Measurements from ENCODE around the gene PTPRE. TPM values are rescaled to one million over a fixed set of nuclear protein-coding genes. Genes with fewer than 3 reads are reported as not detected.

The PTPRE gene
- total RNA-seq, 1 experiment from 2014 or later: 0.70 TPM

DNA sequence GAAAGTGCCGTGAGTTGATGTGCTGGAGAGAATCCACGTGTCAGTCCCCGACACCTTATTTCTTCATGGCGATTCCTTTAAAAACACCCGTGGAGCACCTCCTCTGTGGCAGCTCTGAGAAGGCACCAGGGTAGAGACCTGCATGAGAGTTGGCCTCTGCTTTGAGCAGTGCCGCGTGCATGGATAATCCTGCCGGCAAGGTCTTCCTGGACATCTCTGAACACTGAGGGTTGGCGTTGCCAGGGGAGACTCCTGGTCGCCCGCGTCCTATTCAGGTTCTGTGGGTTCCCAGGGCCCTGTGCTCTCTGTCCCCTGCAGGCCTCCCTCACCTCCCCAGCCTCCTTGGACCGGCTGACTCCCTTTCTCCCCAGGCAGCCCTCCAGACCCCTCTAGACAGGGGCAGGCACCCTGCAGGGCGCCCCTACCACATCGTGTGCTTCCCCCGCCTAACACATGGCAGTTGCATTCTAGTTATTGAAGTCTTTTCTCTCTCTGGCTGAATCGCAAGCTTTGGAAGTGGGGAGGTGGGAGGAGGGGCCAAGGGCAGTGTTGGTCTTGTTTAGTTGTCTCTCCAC, 123.7 kb downstream of the PTPRE start:
- Histone ChIP-seq H2BK15ac (ENCODE audit: low read depth, low read length) (no peak overlapping the region), H3K4me1 (ENCODE audit: insufficient read depth, low read length) (no peaks in the 10 kb centered on the region), H2BK20ac (ENCODE audit: low read depth, low read length, poor library complexity, severe bottlenecking) (no peak overlapping the region), H3K79me2 (ENCODE audit: insufficient read depth, low read length) (no peaks in the 10 kb centered on the region), H3K23me2 (ENCODE audit: insufficient read length, low read depth, low read length, poor library complexity, severe bottlenecking) (peaks cover 2% of the 10 kb centered on the region), H3K9me3 (ENCODE audit: control insufficient read depth, low read depth, low read length) (no peaks in the 10 kb centered on the region), H3K27ac (ENCODE audit: insufficient read length, low read depth, low read length) (no peak overlapping the region), H4K91ac (ENCODE audit: insufficient read length, low read depth, low read length) (no peak overlapping the region), H4K5ac (ENCODE audit: insufficient read length, low read depth, low read length) (no peak overlapping the region), H4K8ac (replicated peaks; ENCODE audit: insufficient read length, low read depth, low read length) (no peak overlapping the region), H3K56ac (ENCODE audit: insufficient read length, low read depth, low read length) (no peak overlapping the region), H3K9ac (ENCODE audit: extremely low read depth, insufficient read length, low read length) (no peak overlapping the region), H2AK5ac (ENCODE audit: insufficient read length, low read length) (no peak overlapping the region), H3K4ac (ENCODE audit: low read depth, low read length) (no peak overlapping the region), H3K14ac (ENCODE audit: insufficient read depth, low read length) (no peak overlapping the region), H3T11ph (ENCODE audit: low read length) (no peak overlapping the region), H3K27me3 (ENCODE audit: insufficient read depth, low read length) (no peaks in the 10 kb centered on the region), H3K79me1 (ENCODE audit: insufficient read depth, low read depth, low read length, poor library complexity, severe bottlenecking) (no peaks in the 10 kb centered on the region), H3K4me2 (ENCODE audit: insufficient read depth, insufficient read length, low read length) (no peak overlapping the region), H2BK5ac (ENCODE audit: insufficient read length, low read length) (no peak overlapping the region), H2AFZ (ENCODE audit: low read length) (no peak overlapping the region), H4K20me1 (ENCODE audit: control insufficient read depth, insufficient read depth, insufficient read length) (no peaks in the 10 kb centered on the region), H2BK120ac (ENCODE audit: low read depth, low read length, poor library complexity, severe bottlenecking) (no peak overlapping the region), H3K23ac (ENCODE audit: insufficient read length, low read depth, low read length) (no peak overlapping the region), H3K18ac (ENCODE audit: insufficient read length, low read depth, low read length) (no peak overlapping the region), H2BK12ac (ENCODE audit: insufficient read length, low read depth, low read length) (no peak overlapping the region)
- no peaks in the 10 kb centered on the region for H3K9me3 Mint-ChIP-seq
- no peak for DNase-seq
- no peaks in the 10 kb centered on the region; the same call in 1 of the 2 replicates for H3K27me3 Mint-ChIP-seq (ENCODE audit: low read depth)
- TF ChIP-seq, protein P1, sequence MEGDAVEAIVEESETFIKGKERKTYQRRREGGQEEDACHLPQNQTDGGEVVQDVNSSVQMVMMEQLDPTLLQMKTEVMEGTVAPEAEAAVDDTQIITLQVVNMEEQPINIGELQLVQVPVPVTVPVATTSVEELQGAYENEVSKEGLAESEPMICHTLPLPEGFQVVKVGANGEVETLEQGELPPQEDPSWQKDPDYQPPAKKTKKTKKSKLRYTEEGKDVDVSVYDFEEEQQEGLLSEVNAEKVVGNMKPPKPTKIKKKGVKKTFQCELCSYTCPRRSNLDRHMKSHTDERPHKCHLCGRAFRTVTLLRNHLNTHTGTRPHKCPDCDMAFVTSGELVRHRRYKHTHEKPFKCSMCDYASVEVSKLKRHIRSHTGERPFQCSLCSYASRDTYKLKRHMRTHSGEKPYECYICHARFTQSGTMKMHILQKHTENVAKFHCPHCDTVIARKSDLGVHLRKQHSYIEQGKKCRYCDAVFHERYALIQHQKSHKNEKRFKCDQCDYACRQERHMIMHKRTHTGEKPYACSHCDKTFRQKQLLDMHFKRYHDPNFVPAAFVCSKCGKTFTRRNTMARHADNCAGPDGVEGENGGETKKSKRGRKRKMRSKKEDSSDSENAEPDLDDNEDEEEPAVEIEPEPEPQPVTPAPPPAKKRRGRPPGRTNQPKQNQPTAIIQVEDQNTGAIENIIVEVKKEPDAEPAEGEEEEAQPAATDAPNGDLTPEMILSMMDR (conservative IDR thresholded peaks at IDR 0.05): no peak
- H3K27ac Mint-ChIP-seq: no peak overlapping the region
- no peaks in the 10 kb centered on the region for H3K36me3 Mint-ChIP-seq (ENCODE audit: insufficient read depth in 1 of 3, low read depth in 3 of 3)
- no peak overlapping the region for H3K4me3 Mint-ChIP-seq
- WGBS (ENCODE audit: extremely low coverage, insufficient read length, low lambda C conversion rate): no CpG with 5 or more reads among the region's 17 CpGs
- peaks cover 13 to 19% of the 10 kb centered on the region in 2 experiments; a peak in 3 of 4 replicates for H3K4me1 Mint-ChIP-seq

Measured in H9 (cell line).